Peyer's patch (tissue), 4 donors: Measurements from ENCODE around the gene TEX29.

Experiments used
- POLR2A ChIP-seq, 2 donors: fragments of 450-650 bp; IDR thresholded peaks; one replicate each; pipeline ENCODE4 v1.5.1; 2017; ENCODE audit warnings: antibody characterized with exemption in 2 of 2, mild to moderate bottlenecking in 2 of 2, moderate library complexity in 2 of 2
- TF ChIP-seq, protein P1 (sequence below), 6 experiments: fragments of 450-650 bp in 4 of 6; fragments of 200-600 bp in 2 of 6; sonication (generic) in 1 of 6; IDR thresholded peaks; one replicate each; pipeline ENCODE4 v1.5.1; 2017 to 2019; ENCODE audit warnings: antibody characterized with exemption in 6 of 6, mild to moderate bottlenecking in 3 of 6, moderate library complexity in 1 of 6

DNA sequence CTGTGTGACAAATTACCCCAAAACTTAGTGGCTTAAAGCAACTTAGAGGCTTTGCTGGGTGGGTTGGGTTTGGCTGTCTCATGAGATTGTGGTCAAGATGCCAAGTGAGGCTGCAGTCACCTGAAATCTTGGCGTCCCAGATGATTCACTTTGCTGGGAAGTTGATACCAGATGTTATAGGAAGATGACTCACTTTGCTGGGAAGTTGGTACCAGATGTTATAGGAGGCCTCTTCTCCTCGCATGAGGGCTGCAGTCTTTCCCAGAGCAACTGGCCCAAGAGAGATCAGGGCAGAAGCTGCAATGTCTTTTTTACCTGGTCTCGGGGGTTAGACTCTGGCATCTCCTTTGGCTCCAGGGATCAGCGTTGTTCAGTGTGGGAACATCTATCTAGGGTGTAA is 16.8 kb downstream of the TEX29 start:
- TF ChIP-seq, protein P1, sequence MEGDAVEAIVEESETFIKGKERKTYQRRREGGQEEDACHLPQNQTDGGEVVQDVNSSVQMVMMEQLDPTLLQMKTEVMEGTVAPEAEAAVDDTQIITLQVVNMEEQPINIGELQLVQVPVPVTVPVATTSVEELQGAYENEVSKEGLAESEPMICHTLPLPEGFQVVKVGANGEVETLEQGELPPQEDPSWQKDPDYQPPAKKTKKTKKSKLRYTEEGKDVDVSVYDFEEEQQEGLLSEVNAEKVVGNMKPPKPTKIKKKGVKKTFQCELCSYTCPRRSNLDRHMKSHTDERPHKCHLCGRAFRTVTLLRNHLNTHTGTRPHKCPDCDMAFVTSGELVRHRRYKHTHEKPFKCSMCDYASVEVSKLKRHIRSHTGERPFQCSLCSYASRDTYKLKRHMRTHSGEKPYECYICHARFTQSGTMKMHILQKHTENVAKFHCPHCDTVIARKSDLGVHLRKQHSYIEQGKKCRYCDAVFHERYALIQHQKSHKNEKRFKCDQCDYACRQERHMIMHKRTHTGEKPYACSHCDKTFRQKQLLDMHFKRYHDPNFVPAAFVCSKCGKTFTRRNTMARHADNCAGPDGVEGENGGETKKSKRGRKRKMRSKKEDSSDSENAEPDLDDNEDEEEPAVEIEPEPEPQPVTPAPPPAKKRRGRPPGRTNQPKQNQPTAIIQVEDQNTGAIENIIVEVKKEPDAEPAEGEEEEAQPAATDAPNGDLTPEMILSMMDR (IDR thresholded peaks at IDR 0.05) = no peak
- no peak for TF ChIP-seq POLR2A (IDR thresholded peaks at IDR 0.05)
